Measurements from ENCODE around the gene FOSL2. TPM values are rescaled to one million over a fixed set of nuclear protein-coding genes. Genes with fewer than 3 reads are reported as not detected.

FOSL2 gene
- total RNA-seq, 5 donors from 2014 or later (not counting 1 experiment from before 2014, with no cell fraction given), result 9.7 to 144 (median 18.5) TPM

- ATAC-seq (replicated peaks in 1 of 4) (no peak), DNase-seq (no peak)
- 96% methylated on average over 4 of the region's 6 CpGs for WGBS (ENCODE audit: insufficient coverage)
- H3K9me3 ChIP-seq, result no peaks in the 10 kb centered on the region
- ChIA-PET CTCF (no interaction called here), POLR2A (interaction anchor here in 1 of 2 donors (0.6 kb wide), 1 partner anchor 15 kb away, joined by 3 read pairs; no protein-coding TSS in a partner anchor)
- Mint-ChIP-seq H3K9me3 (no peaks in the 10 kb centered on the region), H3K27me3 (no peaks in the 10 kb centered on the region), H3K36me3 (no peaks in the 10 kb centered on the region), H3K4me3 (no peak overlapping the region), H3K4me1 (peaks cover 22 to 46% (median 30%) of the 10 kb centered on the region in 3 donors), H3K27ac (peak overlapping the region in 1 of 2 donors; percentile 48)
- H3K27me3 ChIP-seq (replicated peaks in 1 of 2; ENCODE audit: control insufficient read depth in 2 of 2, extremely low read depth in 1 of 2, insufficient read depth in 2 of 2, low read length in 1 of 2), result peaks cover 0 to under 1% of the 10 kb centered on the region in 2 experiments
- H3K27ac ChIP-seq (ENCODE audit: low read length), result peak overlapping the region; percentile 28
- H3K36me3 ChIP-seq (ENCODE audit: control insufficient read depth in 2 of 2, extremely low read depth in 1 of 2, insufficient read depth in 1 of 2, low read length in 1 of 2), result no peaks in the 10 kb centered on the region
- peaks cover 20 to 45% of the 10 kb centered on the region in 2 experiments for H3K4me1 ChIP-seq (ENCODE audit: control insufficient read depth in 1 of 2, extremely low read depth in 1 of 2, insufficient read depth in 2 of 2, low read length in 2 of 2)
- H3K4me3 ChIP-seq (ENCODE audit: control insufficient read depth in 1 of 2, extremely low read depth in 1 of 2, low read length in 1 of 2), result no peak overlapping the region
These were observed 37.0 kb upstream of the FOSL2 start for GRCh38 chr2:28355521-28356094.

GRCh38 chr2:28356095-28356911 lies 36.4 kb upstream of the FOSL2 start:
- H3K27ac Mint-ChIP-seq, result peak overlapping the region in 1 of 2 donors; percentile 48
- ATAC-seq (replicated peaks in 1 of 4) (peak in 2 of 4 experiments; percentile 6 to 13), DNase-seq (peak in 20 of 35 experiments; percentile 20 to 66 (median 34))
- Histone ChIP-seq H3K36me3 (ENCODE audit: control insufficient read depth in 2 of 2, extremely low read depth in 1 of 2, insufficient read depth in 1 of 2, low read length in 1 of 2) (no peaks in the 10 kb centered on the region), H3K9me3 (no peaks in the 10 kb centered on the region), H3K27me3 (replicated peaks in 1 of 2; ENCODE audit: control insufficient read depth in 2 of 2, extremely low read depth in 1 of 2, insufficient read depth in 2 of 2, low read length in 1 of 2) (peaks cover 0 to 4% of the 10 kb centered on the region in 2 experiments), H3K4me1 (ENCODE audit: control insufficient read depth in 1 of 2, extremely low read depth in 1 of 2, insufficient read depth in 2 of 2, low read length in 2 of 2) (peaks cover 23 to 52% of the 10 kb centered on the region in 2 experiments), H3K27ac (ENCODE audit: low read length) (peak overlapping the region; percentile 28), H3K4me3 (ENCODE audit: control insufficient read depth in 1 of 2, extremely low read depth in 1 of 2, low read length in 1 of 2) (no peak overlapping the region)
- no peaks in the 10 kb centered on the region for H3K36me3 Mint-ChIP-seq
- CTCF ChIA-PET, result no interaction called here
- no peaks in the 10 kb centered on the region for H3K27me3 Mint-ChIP-seq
- H3K9me3 Mint-ChIP-seq, result no peaks in the 10 kb centered on the region
- POLR2A ChIA-PET, result interaction anchor here (0.6 kb wide), 2 partner anchors 14 to 1398 kb away, joined by 3 to 6 read pairs; no protein-coding TSS in a partner anchor
- H3K4me3 Mint-ChIP-seq, result no peak overlapping the region
- peaks cover 26 to 53% (median 37%) of the 10 kb centered on the region in 3 donors for H3K4me1 Mint-ChIP-seq
- WGBS (ENCODE audit: insufficient coverage), result 82% methylated on average over 11 of the region's 17 CpGs

- ChIA-PET POLR2A (no interaction called here), CTCF (no interaction called here)
- Mint-ChIP-seq H3K4me1 (peaks cover 32 to 54% (median 39%) of the 10 kb centered on the region in 3 donors), H3K9me3 (no peaks in the 10 kb centered on the region), H3K27me3 (no peaks in the 10 kb centered on the region), H3K36me3 (no peaks in the 10 kb centered on the region), H3K4me3 (no peak overlapping the region), H3K27ac (no peak overlapping the region)
- ATAC-seq (replicated peaks in 1 of 4), result no peak
- no peak overlapping the region for H3K4me3 ChIP-seq (ENCODE audit: control insufficient read depth in 1 of 2, extremely low read depth in 1 of 2, low read length in 1 of 2)
- no peaks in the 10 kb centered on the region for H3K9me3 ChIP-seq
- H3K36me3 ChIP-seq (ENCODE audit: control insufficient read depth in 2 of 2, extremely low read depth in 1 of 2, insufficient read depth in 1 of 2, low read length in 1 of 2), result no peaks in the 10 kb centered on the region
- peaks cover 23 to 59% of the 10 kb centered on the region in 2 experiments for H3K4me1 ChIP-seq (ENCODE audit: control insufficient read depth in 1 of 2, extremely low read depth in 1 of 2, insufficient read depth in 2 of 2, low read length in 2 of 2)
- no peak for DNase-seq
- no peak overlapping the region for H3K27ac ChIP-seq (ENCODE audit: low read length)
- WGBS (ENCODE audit: insufficient coverage), result 100% methylated on average over 3 of the region's 5 CpGs
- H3K27me3 ChIP-seq (replicated peaks in 1 of 2; ENCODE audit: control insufficient read depth in 2 of 2, extremely low read depth in 1 of 2, insufficient read depth in 2 of 2, low read length in 1 of 2), result peaks cover 0 to 7% of the 10 kb centered on the region in 2 experiments
These were observed 35.6 kb upstream of the FOSL2 start for GRCh38 chr2:28357055-28357454.

GRCh38 chr2:28357948-28358667 lies 34.5 kb upstream of the FOSL2 start:
- 82% methylated on average over 10 of the region's 19 CpGs for WGBS (ENCODE audit: insufficient coverage)
- H3K4me3 Mint-ChIP-seq, result peak overlapping the region in 1 of 3 donors; percentile 78
- Histone ChIP-seq H3K4me1 (ENCODE audit: control insufficient read depth in 1 of 2, extremely low read depth in 1 of 2, insufficient read depth in 2 of 2, low read length in 2 of 2) (peaks cover 23 to 66% of the 10 kb centered on the region in 2 experiments), H3K27ac (ENCODE audit: low read length) (peak overlapping the region; percentile 92), H3K27me3 (replicated peaks in 1 of 2; ENCODE audit: control insufficient read depth in 2 of 2, extremely low read depth in 1 of 2, insufficient read depth in 2 of 2, low read length in 1 of 2) (peaks cover 0 to 12% of the 10 kb centered on the region in 2 experiments), H3K9me3 (no peaks in the 10 kb centered on the region), H3K4me3 (ENCODE audit: control insufficient read depth in 1 of 2, extremely low read depth in 1 of 2, low read length in 1 of 2) (no peak overlapping the region), H3K36me3 (ENCODE audit: control insufficient read depth in 2 of 2, extremely low read depth in 1 of 2, insufficient read depth in 1 of 2, low read length in 1 of 2) (no peaks in the 10 kb centered on the region)
- no peak for DNase-seq
- no peaks in the 10 kb centered on the region for H3K36me3 Mint-ChIP-seq
- ChIA-PET CTCF (no interaction called here), POLR2A (interaction anchor here in 1 of 2 donors (0.8 kb wide), 1 partner anchor 9 kb away, joined by 8 read pairs; no protein-coding TSS in a partner anchor)
- peaks cover 43 to 64% (median 46%) of the 10 kb centered on the region in 3 donors for H3K4me1 Mint-ChIP-seq
- H3K27ac Mint-ChIP-seq, result no peak overlapping the region
- H3K9me3 Mint-ChIP-seq, result no peaks in the 10 kb centered on the region
- no peak for ATAC-seq (replicated peaks in 1 of 4)
- no peaks in the 10 kb centered on the region for H3K27me3 Mint-ChIP-seq

- ChIA-PET CTCF (no interaction called here), POLR2A (interaction anchor here in 1 of 2 donors (0.8 kb wide), 1 partner anchor 10 kb away, joined by 8 read pairs; no protein-coding TSS in a partner anchor)
- H3K9me3 Mint-ChIP-seq, result no peaks in the 10 kb centered on the region
- Histone ChIP-seq H3K4me3 (ENCODE audit: control insufficient read depth in 1 of 2, extremely low read depth in 1 of 2, low read length in 1 of 2) (peak overlapping the region; percentile 26 to 61), H3K4me1 (ENCODE audit: control insufficient read depth in 1 of 2, extremely low read depth in 1 of 2, insufficient read depth in 2 of 2, low read length in 2 of 2) (peaks cover 23 to 72% of the 10 kb centered on the region in 2 experiments), H3K27me3 (replicated peaks in 1 of 2; ENCODE audit: control insufficient read depth in 2 of 2, extremely low read depth in 1 of 2, insufficient read depth in 2 of 2, low read length in 1 of 2) (peaks cover 0 to 17% of the 10 kb centered on the region in 2 experiments), H3K27ac (ENCODE audit: low read length) (peak overlapping the region; percentile 92), H3K9me3 (no peaks in the 10 kb centered on the region), H3K36me3 (ENCODE audit: control insufficient read depth in 2 of 2, extremely low read depth in 1 of 2, insufficient read depth in 1 of 2, low read length in 1 of 2) (no peaks in the 10 kb centered on the region)
- WGBS (ENCODE audit: insufficient coverage), result 60% methylated on average over 4 of the region's 7 CpGs
- DNase-seq (peak in 1 of 35 experiments; percentile 9), ATAC-seq (replicated peaks in 1 of 4) (peak in 2 of 4 experiments; percentile 3 to 7)
- H3K36me3 Mint-ChIP-seq, result no peaks in the 10 kb centered on the region
- H3K4me1 Mint-ChIP-seq, result peaks cover 45 to 68% (median 46%) of the 10 kb centered on the region in 3 donors
- no peaks in the 10 kb centered on the region for H3K27me3 Mint-ChIP-seq
- peak overlapping the region; percentile 71 to 91 for H3K27ac Mint-ChIP-seq
- H3K4me3 Mint-ChIP-seq, result peak overlapping the region; percentile 66 to 80 (median 78)
These were observed 33.9 kb upstream of the FOSL2 start for GRCh38 chr2:28358668-28359201.

Measured in T-cell (primary cell).